Keratinocyte (primary cell): ENCODE data around the gene VGLL2. TPM values are rescaled to one million over a fixed set of nuclear protein-coding genes. Genes with fewer than 3 reads are reported as not detected.
A peak's percentile ranks its signal among the peaks of the same experiment; 100 is the strongest.

ENCODE experiments used
- DNase-seq: peaks from one replicate; pipeline ENCODE4 v3.0.0-alpha.2; 2011; ENCODE audit warnings: low read depth, missing footprints, low spot score
- FAIRE-seq: peaks from 2 replicates; lab custom pipeline; 2011; peaks lifted over from hg19 to GRCh38; lab: Jason Lieb, UNC
- H2AFZ ChIP-seq: 2 replicates; pipeline ENCODE4 v1.6.0; 2012; ENCODE audit warnings: low read length, control low read depth, inconsistent platforms; ENCODE audit not compliant: control insufficient read depth
- H3K27ac ChIP-seq: 2 replicates; pipeline ENCODE4 v1.5.1; 2011; ENCODE audit warnings: low read length; ENCODE audit not compliant: control insufficient read depth, insufficient read depth
- H3K27me3 ChIP-seq: 3 replicates; pipeline ENCODE4 v1.6.0; 2011; ENCODE audit warnings: low read length; ENCODE audit not compliant: control insufficient read depth, insufficient read depth; ENCODE audit errors: extremely low read depth
- H3K36me3 ChIP-seq, 2 experiments: 2 replicates in 1 of 2; 3 replicates in 1 of 2; pipeline ENCODE4 v1.5.1; 2011; ENCODE audit warnings: low read length in 2 of 2, mild to moderate bottlenecking in 1 of 2; ENCODE audit not compliant: control insufficient read depth in 2 of 2, insufficient read depth in 2 of 2; ENCODE audit errors: extremely low read depth in 1 of 2
- H3K4me1 ChIP-seq: 3 replicates; pipeline ENCODE4 v1.5.1; 2011; ENCODE audit warnings: low read length; ENCODE audit not compliant: control insufficient read depth, insufficient read depth; ENCODE audit errors: extremely low read depth
- H3K4me2 ChIP-seq: 3 replicates; pipeline ENCODE4 v1.6.0; 2011; ENCODE audit warnings: low read depth, low read length; ENCODE audit not compliant: control insufficient read depth, insufficient read depth; ENCODE audit errors: extremely low read depth
- H3K4me3 ChIP-seq, 3 experiments: fragments of 200-600 bp in 1 of 3; sonication (generic) in 1 of 3; 2 replicates in 2 of 3; 3 replicates in 1 of 3; pipeline ENCODE4 v1.5.1; 2011 to 2016; ENCODE audit warnings: low read length in 3 of 3, mild to moderate bottlenecking in 3 of 3, control low read depth in 2 of 3, inconsistent platforms in 1 of 3, low read depth in 1 of 3, mixed read lengths in 1 of 3, mixed run types in 1 of 3, moderate library complexity in 1 of 3; ENCODE audit not compliant: control insufficient read depth in 2 of 3, insufficient read depth in 2 of 3; ENCODE audit errors: extremely low read depth in 1 of 3
- H3K79me2 ChIP-seq: 2 replicates; pipeline ENCODE4 v1.6.0; 2012; ENCODE audit warnings: low read length; ENCODE audit not compliant: control insufficient read depth, insufficient read depth
- H3K9ac ChIP-seq: 3 replicates; pipeline ENCODE4 v1.6.0; 2011; ENCODE audit warnings: low read length; ENCODE audit not compliant: control insufficient read depth, insufficient read depth; ENCODE audit errors: extremely low read depth
- H3K9me1 ChIP-seq: 3 replicates; pipeline ENCODE4 v1.6.0; 2011; ENCODE audit warnings: low read length; ENCODE audit not compliant: control insufficient read depth, insufficient read depth; ENCODE audit errors: extremely low read depth
- H3K9me3 ChIP-seq: 2 replicates; pipeline ENCODE4 v1.5.1; 2012; ENCODE audit warnings: low read depth, low read length; ENCODE audit not compliant: control insufficient read depth
- H4K20me1 ChIP-seq: 3 replicates; pipeline ENCODE4 v1.6.0; 2011; ENCODE audit warnings: low read length; ENCODE audit not compliant: control insufficient read depth, insufficient read depth; ENCODE audit errors: extremely low read depth
- CTCF ChIP-seq, 3 experiments: IDR thresholded peaks in 1 of 3; conservative IDR thresholded peaks in 1 of 3; optimal IDR thresholded peaks in 1 of 3; 2 replicates in 2 of 3; 3 replicates in 1 of 3; pipeline versions ENCODE3 to v1.5.1; 2011; ENCODE audit warnings: low read length in 3 of 3, mild to moderate bottlenecking in 3 of 3, moderate library complexity in 2 of 3, control low read depth in 1 of 3, inconsistent platforms in 1 of 3; ENCODE audit not compliant: insufficient read depth in 2 of 3; ENCODE audit errors: extremely low read depth in 1 of 3
- EZH2 ChIP-seq: IDR thresholded peaks from one replicate; pipeline ENCODE4 v1.6.1; 2012; ENCODE audit warnings: inconsistent platforms, mild to moderate bottlenecking, low read length, moderate library complexity
- dilution Hi-C: fragments of 300-500 bp; cut with MboI; formaldehyde crosslinking; loops from one replicate; pipeline ENCODE4 v1.7.0; 2020; ENCODE audit warnings: low sequenced_read_pairs; ENCODE audit not compliant: extremely low pct_ligation_motif_present
- polyA minus RNA-seq, 3 experiments: library from RNA; depleted of rRNA, polyadenylated mRNA; stranded (reverse); fragments of >200 nt; gene quantifications; 1 replicate in 1 of 3; 2 replicates in 1 of 3; 3 replicates in 1 of 3; pipeline ENCODE4 v1.2.3, GENCODE V29; 2011
- polyA plus RNA-seq, 5 experiments: library from polyadenylated mRNA; depleted of rRNA in 3 of 5; stranded (reverse) in 3 of 5; stranded (forward) in 1 of 5; unstranded in 1 of 5; fragments of >200 nt; gene quantifications; 1 replicate in 1 of 5; 2 replicates in 3 of 5; 3 replicates in 1 of 5; pipeline versions ENCODE4 v1.2.1 to v1.2.3, GENCODE V29; 2011 to 2012; ENCODE audit warnings: missing spikeins in 2 of 5, low read depth in 1 of 5, low replicate concordance in 1 of 5

The VGLL2 gene
- polyA plus RNA-seq = not detected in 3 replicates
- not detected for polyA plus RNA-seq (2011; ENCODE audit: low read depth)
- polyA plus RNA-seq (2011; cell fraction: cytosol; rRNA removed) = not detected in 2 replicates
- polyA plus RNA-seq (2011; cell fraction: nucleus; rRNA removed) = not detected in 2 replicates
- polyA plus RNA-seq (2012; ENCODE audit: low replicate concordance) = not detected in 2 replicates
- polyA minus RNA-seq = not detected in 3 replicates
- polyA minus RNA-seq (2011; cell fraction: cytosol; rRNA and poly(A)+ RNA removed) = not detected
- not detected in 2 replicates for polyA minus RNA-seq (2011; cell fraction: nucleus; rRNA and poly(A)+ RNA removed)

GRCh38 chr6:117265410-117266256, at the start of gene VGLL2:
Gene VGLL2 (plus strand): TSS chr6:117265558. CDS start chr6:117265764, 206 bp downstream.
- H3K9ac ChIP-seq = no peak within 1 kb of the TSS
- TF ChIP-seq EZH2 (peak; percentile 98), CTCF (optimal IDR thresholded peaks at IDR 0.05 in 1 of 3, IDR thresholded peaks at IDR 0.05 in 1 of 3, conservative IDR thresholded peaks at IDR 0.05 in 1 of 3; ENCODE audit: extremely low read depth in 1 of 3, insufficient read depth in 2 of 3, low read length in 3 of 3) (peak in 1 of 3 experiments; percentile 7)
- H3K4me1 ChIP-seq = peaks cover 15% of the 10 kb centered on the region
- dilution Hi-C loops = no loop called here
- FAIRE-seq = no peak
- H4K20me1 ChIP-seq = no peaks in the 10 kb centered on the region
- H3K9me1 ChIP-seq = no peaks in the 10 kb centered on the region
- peaks cover 91% of the 10 kb centered on the region for H3K27me3 ChIP-seq
- DNase-seq = no peak
- H3K4me2 ChIP-seq = peak within 1 kb of the TSS; percentile 66
- no peak within 1 kb of the TSS for H3K27ac ChIP-seq
- H3K9me3 ChIP-seq = no peaks in the 10 kb centered on the region
- no peaks in the 10 kb centered on the region for H3K36me3 ChIP-seq
- no peaks in the 10 kb centered on the region for H3K79me2 ChIP-seq
- H2AFZ ChIP-seq = peak within 1 kb of the TSS; percentile 8
- H3K4me3 ChIP-seq = peak within 1 kb of the TSS in 2 of 3 experiments; percentile 49 to 54

- no peak overlapping the region for H3K9ac ChIP-seq
- H3K4me2 ChIP-seq = no peak overlapping the region
- no peaks in the 10 kb centered on the region for H3K9me1 ChIP-seq
- H3K4me1 ChIP-seq = no peaks in the 10 kb centered on the region
- no peaks in the 10 kb centered on the region for H3K9me3 ChIP-seq
- H3K79me2 ChIP-seq = no peaks in the 10 kb centered on the region
- H4K20me1 ChIP-seq = no peaks in the 10 kb centered on the region
- FAIRE-seq (no peak), DNase-seq (no peak)
- no peak overlapping the region for H3K4me3 ChIP-seq
- H2AFZ ChIP-seq = no peak overlapping the region
- peaks cover 3% of the 10 kb centered on the region for H3K27me3 ChIP-seq
- H3K27ac ChIP-seq = no peak overlapping the region
- dilution Hi-C loops = no loop called here
- TF ChIP-seq EZH2 = no peak
- TF ChIP-seq CTCF (optimal IDR thresholded peaks at IDR 0.05 in 1 of 3, IDR thresholded peaks at IDR 0.05 in 1 of 3, conservative IDR thresholded peaks at IDR 0.05 in 1 of 3; ENCODE audit: extremely low read depth in 1 of 3, insufficient read depth in 2 of 3, low read length in 3 of 3) = no peak
- H3K36me3 ChIP-seq = no peaks in the 10 kb centered on the region
Observed at GRCh38 chr6:117222861-117223260, 42.5 kb upstream of the VGLL2 start.
